MV-4-11 (cell line): ENCODE results near the gene KIAA1614.
A peak's percentile ranks its signal among the peaks of the same experiment; 100 is the strongest.

Source experiments
- DNase-seq: peaks from one replicate; lab custom pipeline; 2025; lab: John Stamatoyannopoulos, UW

KIAA1614 gene

GRCh38 chr1:180961622-180962021 lies 48.9 kb downstream of the KIAA1614 start:
- no peak for DNase-seq

GRCh38 chr1:180962178-180962577 lies 49.5 kb downstream of the KIAA1614 start:
- DNase-seq, result no peak

- DNase-seq, result no peak
These were observed 51.4 kb downstream of the KIAA1614 start for GRCh38 chr1:180964056-180964455.

GRCh38 chr1:180964595-180964994 lies 51.9 kb downstream of the KIAA1614 start:
- DNase-seq, result no peak

GRCh38 chr1:180966312-180966711 lies 53.6 kb downstream of the KIAA1614 start:
- DNase-seq, result no peak

- DNase-seq, result no peak
These were observed 54.2 kb downstream of the KIAA1614 start for GRCh38 chr1:180966744-180967536.

GRCh38 chr1:180967558-180967957 lies 54.9 kb downstream of the KIAA1614 start:
- no peak for DNase-seq

- peak; percentile 35 for DNase-seq
These were observed 56.1 kb downstream of the KIAA1614 start for GRCh38 chr1:180968834-180969233.

GRCh38 chr1:180969434-180969833 lies 56.7 kb downstream of the KIAA1614 start:
- DNase-seq, result peak; percentile 90

- peak; percentile 40 for DNase-seq
These were observed 57.8 kb downstream of the KIAA1614 start for GRCh38 chr1:180970333-180971079.

GRCh38 chr1:180971273-180971997 lies 58.7 kb downstream of the KIAA1614 start:
- no peak for DNase-seq

- DNase-seq, result no peak
These were observed 60.7 kb downstream of the KIAA1614 start for GRCh38 chr1:180973369-180973768.

- no peak for DNase-seq
These were observed 61.5 kb downstream of the KIAA1614 start for GRCh38 chr1:180974236-180974635.

- peak; percentile 85 for DNase-seq
These were observed 62.9 kb downstream of the KIAA1614 start for GRCh38 chr1:180975551-180975950.

- DNase-seq, result no peak
These were observed 63.5 kb downstream of the KIAA1614 start for GRCh38 chr1:180976191-180976590.

GRCh38 chr1:180976732-180977357 lies 64.1 kb downstream of the KIAA1614 start:
- no peak for DNase-seq

- peak; percentile 80 for DNase-seq
These were observed 69.1 kb downstream of the KIAA1614 start for GRCh38 chr1:180981596-180982387.

- no peak for DNase-seq
These were observed 69.7 kb downstream of the KIAA1614 start for GRCh38 chr1:180982422-180982821.

- DNase-seq, result no peak
These were observed 75.6 kb downstream of the KIAA1614 start for GRCh38 chr1:180988253-180988752.

- no peak for DNase-seq
These were observed 81.6 kb downstream of the KIAA1614 start for GRCh38 chr1:180994262-180994661.
